ENCODE measurements around the gene CFAP410. TPM values are rescaled to one million over a fixed set of nuclear protein-coding genes. Genes with fewer than 3 reads are reported as not detected.

CFAP410 gene
- total and polyA plus RNA-seq, 12 donors: 10.9 to 34.7 (median 13.9) TPM

GRCh38 chr21:44298301-44298700 is 40.9 kb downstream of the CFAP410 start:
- TF ChIP-seq CTCF (IDR thresholded peaks at IDR 0.05): no peak
- Histone ChIP-seq H3K4me3 (no peak overlapping the region), H3K9me3 (no peaks in the 10 kb centered on the region), H3K27ac (peak overlapping the region in 2 of 10 donors; percentile 33 to 34), H3K36me3 (no peaks in the 10 kb centered on the region), H3K4me1 (peaks cover 33 to 66% (median 57%) of the 10 kb centered on the region in 9 donors), H3K27me3 (peaks cover 0 to under 1% (median 0%) of the 10 kb centered on the region in 7 donors)
- intact Hi-C loops (cut with DNase I): no loop called here
- 89 to 94% methylated on average over 2 of the region's 2 CpGs for WGBS, 2 donors
- ATAC-seq (no peak), DNase-seq (no peak)

GRCh38 chr21:44297525-44298290 is 41.5 kb downstream of the CFAP410 start:
- peak; percentile 68 to 91 (median 82) for TF ChIP-seq CTCF (IDR thresholded peaks at IDR 0.05)
- Histone ChIP-seq H3K36me3 (no peaks in the 10 kb centered on the region), H3K4me1 (peaks cover 27 to 60% (median 51%) of the 10 kb centered on the region in 9 donors), H3K9me3 (no peaks in the 10 kb centered on the region), H3K4me3 (no peak overlapping the region), H3K27me3 (peaks cover 0 to 7% (median 0%) of the 10 kb centered on the region in 7 donors), H3K27ac (peak overlapping the region in 3 of 10 donors; percentile 16 to 34 (median 33))
- WGBS, 2 donors: 27 to 30% methylated on average over 22 of the region's 22 CpGs
- intact Hi-C loops (cut with DNase I): no loop called here
- peak; percentile 87 to 88 for DNase-seq
- ATAC-seq: peak; percentile 44 to 73 (median 60)

- H3K4me3 ChIP-seq: no peak overlapping the region
- no peaks in the 10 kb centered on the region for H3K36me3 ChIP-seq
- WGBS, 2 donors: 82 to 89% methylated on average over 13 of the region's 13 CpGs
- ATAC-seq (no peak), DNase-seq (no peak)
- no peaks in the 10 kb centered on the region for H3K9me3 ChIP-seq
- peaks cover 0 to 7% (median 0%) of the 10 kb centered on the region in 7 donors for H3K27me3 ChIP-seq
- no peak overlapping the region for H3K27ac ChIP-seq
- H3K4me1 ChIP-seq: peaks cover 20 to 52% (median 43%) of the 10 kb centered on the region in 9 donors
- intact Hi-C loops (cut with DNase I): no loop called here
- TF ChIP-seq CTCF (IDR thresholded peaks at IDR 0.05): no peak
Measured at GRCh38 chr21:44296916-44297315, 42.3 kb downstream of the CFAP410 start.

GRCh38 chr21:44296103-44296519 is 43.1 kb downstream of the CFAP410 start:
- intact Hi-C loops (cut with DNase I): no loop called here
- ATAC-seq: no peak

More at GRCh38 chr21:44296103-44296519, 43.1 kb downstream of the CFAP410 start:
- TF ChIP-seq CTCF (IDR thresholded peaks at IDR 0.05): no peak
- Histone ChIP-seq H3K27ac (peak overlapping the region in 1 of 10 donors; percentile 61), H3K27me3 (peaks cover 0 to 7% (median 0%) of the 10 kb centered on the region in 7 donors), H3K36me3 (no peaks in the 10 kb centered on the region), H3K9me3 (no peaks in the 10 kb centered on the region), H3K4me3 (no peak overlapping the region), H3K4me1 (peaks cover 15 to 44% (median 35%) of the 10 kb centered on the region in 9 donors)
- DNase-seq: no peak
- WGBS, 2 donors: 82 to 89% methylated on average over 12 of the region's 12 CpGs

All from heart right ventricle (tissue), 16 donors.